WTC11 (cell line): ENCODE results near the gene SLC15A4. TPM values are rescaled to one million over a fixed set of nuclear protein-coding genes. Genes with fewer than 3 reads are reported as not detected.

ENCODE experiments used
- ATAC-seq: fragments of 200-7000 bp; cut with Tn5 transposase; 2 replicates; pipeline ENCODE4 v1.10.0; 2021; ENCODE audit warnings: mild to moderate bottlenecking, moderate library complexity
- CTCF ChIA-PET: fragments of 300-600 bp; sonication (Branson Sonifier 250); formaldehyde crosslinking; loops from one replicate; lab custom pipeline; 2021; ENCODE audit warnings: antibody characterized with exemption; lab: Charles Lee
- POLR2A ChIA-PET: fragments of 350-600 bp; sonication (Branson Sonifier 250); formaldehyde crosslinking; loops from one replicate; lab custom pipeline; 2021; ENCODE audit warnings: antibody characterized with exemption; lab: Charles Lee
- DNase-seq: peaks from one replicate; pipeline ENCODE4 v3.0.0; 2021; ENCODE audit warnings: low spot score
- H3K27ac Mint-ChIP-seq: 2 replicates; pipeline ENCODE4 v1.8.0; 2021; ENCODE audit warnings: mixed read lengths
- H3K27me3 Mint-ChIP-seq: 2 replicates; pipeline ENCODE4 v1.8.0; 2021; ENCODE audit warnings: low read depth, mild to moderate bottlenecking, moderate library complexity, mixed read lengths
- H3K36me3 Mint-ChIP-seq: 2 replicates; pipeline ENCODE4 v1.8.0; 2021; ENCODE audit warnings: mixed read lengths
- H3K4me1 Mint-ChIP-seq: 2 replicates; pipeline ENCODE4 v1.8.0; 2022; ENCODE audit warnings: mixed read lengths
- H3K4me3 Mint-ChIP-seq: 2 replicates; pipeline ENCODE4 v1.8.0; 2021; ENCODE audit warnings: mild to moderate bottlenecking, moderate library complexity, mixed read lengths
- H3K9me3 Mint-ChIP-seq: 2 replicates; pipeline ENCODE4 v1.8.0; 2021; ENCODE audit warnings: mixed read lengths
- AFF4 ChIP-seq: sonication (generic); formaldehyde crosslinking; IDR thresholded peaks from 2 replicates; pipeline ENCODE4 v1.8.1; 2023; ENCODE audit warnings: mild to moderate bottlenecking, missing genetic modification reagents, borderline replicate concordance
- CBFB ChIP-seq: sonication (generic); formaldehyde crosslinking; IDR thresholded peaks from 2 replicates; pipeline ENCODE4 v1.8.1; 2022; ENCODE audit warnings: mild to moderate bottlenecking, low read depth, missing genetic modification reagents
- CREM ChIP-seq: sonication (generic); formaldehyde crosslinking; IDR thresholded peaks from 2 replicates; pipeline ENCODE4 v1.8.1; 2022; ENCODE audit warnings: mild to moderate bottlenecking, missing genetic modification reagents, moderate library complexity
- E2F4 ChIP-seq: sonication (generic); formaldehyde crosslinking; IDR thresholded peaks from 2 replicates; pipeline ENCODE4 v1.8.1; 2022; ENCODE audit warnings: low read depth, mild to moderate bottlenecking, moderate library complexity, missing genetic modification reagents, borderline replicate concordance
- EMX1 ChIP-seq: fragments of 250-450 bp; sonication (Bioruptor Pico); IDR thresholded peaks from 2 replicates; pipeline ENCODE4 v1.8.0; 2021; ENCODE audit warnings: mild to moderate bottlenecking
- ESRRA ChIP-seq: sonication (generic); formaldehyde crosslinking; IDR thresholded peaks from 2 replicates; pipeline ENCODE4 v1.8.1; 2022; ENCODE audit warnings: mild to moderate bottlenecking, missing genetic modification reagents, borderline replicate concordance
- FOXP4 ChIP-seq: sonication (generic); formaldehyde crosslinking; IDR thresholded peaks from 2 replicates; pipeline ENCODE4 v1.8.0; 2022; ENCODE audit warnings: mild to moderate bottlenecking, missing genetic modification reagents
- GTF2I ChIP-seq: fragments of 250-450 bp; sonication (Bioruptor Pico); conservative IDR thresholded peaks from 2 replicates; pipeline ENCODE4 v1.4.0; 2021; ENCODE audit warnings: mild to moderate bottlenecking
- MYBL2 ChIP-seq: sonication (generic); formaldehyde crosslinking; IDR thresholded peaks from 2 replicates; pipeline ENCODE4 v1.8.1; 2023; ENCODE audit warnings: mild to moderate bottlenecking, moderate library complexity, missing genetic modification reagents
- NFE2L1 ChIP-seq: sonication (generic); formaldehyde crosslinking; IDR thresholded peaks from 2 replicates; pipeline ENCODE4 v1.8.1; 2023; ENCODE audit warnings: missing genetic modification reagents
- NR3C1 ChIP-seq: sonication (generic); formaldehyde crosslinking; conservative IDR thresholded peaks from 2 replicates; pipeline ENCODE4 v1.8.1; 2023; ENCODE audit warnings: low read depth, mild to moderate bottlenecking, missing genetic modification reagents
- RORB ChIP-seq: fragments of 250-450 bp; sonication (Bioruptor Pico); IDR thresholded peaks from 2 replicates; pipeline ENCODE4 v1.9.0; 2021; ENCODE audit warnings: mild to moderate bottlenecking
- TEAD1 ChIP-seq: sonication (generic); formaldehyde crosslinking; IDR thresholded peaks from 2 replicates; pipeline ENCODE4 v1.8.0; 2022; ENCODE audit warnings: mild to moderate bottlenecking, missing genetic modification reagents
- TEAD4 ChIP-seq: sonication (generic); formaldehyde crosslinking; IDR thresholded peaks from 2 replicates; pipeline ENCODE4 v1.8.0; 2022; ENCODE audit warnings: mild to moderate bottlenecking, missing genetic modification reagents
- ZBTB21 ChIP-seq: sonication (generic); formaldehyde crosslinking; IDR thresholded peaks from 2 replicates; pipeline ENCODE4 v1.8.1; 2023; ENCODE audit warnings: mild to moderate bottlenecking, missing genetic modification reagents, borderline replicate concordance
- total RNA-seq: library from RNA; stranded (reverse); gene quantifications from 3 replicates; pipeline ENCODE4 v1.2.3, GENCODE V29; 2021
- TF ChIP-seq, protein P1 (sequence below): fragments of 200-600 bp; IDR thresholded peaks from 2 replicates; pipeline ENCODE4 v1.8.0; 2022; ENCODE audit warnings: antibody characterized with exemption
- TF ChIP-seq, protein P2 (sequence below): sonication (generic); formaldehyde crosslinking; IDR thresholded peaks from 2 replicates; pipeline ENCODE4 v1.8.1; 2023; ENCODE audit warnings: mild to moderate bottlenecking, missing genetic modification reagents, moderate library complexity
- TF ChIP-seq, protein P3 (sequence below): sonication (generic); formaldehyde crosslinking; IDR thresholded peaks from 2 replicates; pipeline ENCODE4 v1.8.0; 2022; ENCODE audit warnings: mild to moderate bottlenecking, missing genetic modification reagents

Gene SLC15A4
- total RNA-seq, 1 experiment from 2014 or later, result 6.4 TPM

DNA sequence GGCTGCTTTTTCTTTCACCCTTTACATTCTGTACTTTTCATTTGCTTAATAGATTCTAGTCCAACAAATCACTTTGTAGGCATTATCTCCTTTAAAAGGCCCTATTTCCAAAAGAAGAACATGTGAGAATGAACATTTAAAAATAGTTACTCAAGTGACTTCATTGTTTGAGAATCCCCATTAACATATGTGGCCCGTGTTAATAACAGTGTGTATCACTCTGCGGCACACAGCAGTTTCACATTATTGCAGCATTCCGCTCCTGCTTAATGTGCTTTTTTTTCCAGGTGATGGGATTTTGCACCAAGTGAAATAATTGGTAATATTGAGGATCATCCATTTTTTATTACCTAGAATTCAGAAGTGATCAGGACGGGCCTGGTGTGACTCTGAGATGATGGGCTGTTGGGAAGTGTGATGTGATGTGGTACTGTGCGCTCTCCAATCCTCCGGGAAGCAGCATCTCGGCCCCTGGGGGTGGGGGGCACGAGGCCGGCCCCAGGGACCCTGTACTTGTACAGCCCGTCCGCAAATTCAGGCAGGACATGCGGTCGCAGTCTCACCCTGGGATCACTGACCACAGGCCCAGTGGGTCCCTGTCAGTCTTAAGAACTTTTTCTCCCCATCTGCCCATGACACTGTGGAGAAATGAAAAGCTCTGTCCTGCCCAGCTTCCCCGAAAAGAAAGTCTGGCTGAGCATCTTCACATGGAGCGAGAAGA lies 32.9 kb downstream of the SLC15A4 start:
- Mint-ChIP-seq H3K9me3 (peaks cover 43% of the 10 kb centered on the region), H3K36me3 (peaks cover 63% of the 10 kb centered on the region), H3K4me3 (no peak overlapping the region), H3K4me1 (no peaks in the 10 kb centered on the region), H3K27me3 (peaks cover 14% of the 10 kb centered on the region), H3K27ac (no peak overlapping the region)
- ChIA-PET CTCF (interaction anchor here (1.0 kb wide), 1 partner anchor 179 kb away, joined by 3 read pairs; no protein-coding TSS in a partner anchor), POLR2A (no interaction called here)
- no peak for DNase-seq
- TF ChIP-seq TEAD4, result no peak
- TF ChIP-seq ESRRA (CRISPR knock-in tag), result no peak
- no peak for TF ChIP-seq RORB (CRISPR knock-in tag)
- TF ChIP-seq CBFB (CRISPR knock-in tag), result no peak
- no peak for TF ChIP-seq FOXP4
- no peak for TF ChIP-seq E2F4 (CRISPR knock-in tag)
- no peak for TF ChIP-seq MYBL2 (CRISPR knock-in tag)
- no peak for TF ChIP-seq GTF2I (CRISPR knock-in tag)
- TF ChIP-seq CREM (CRISPR knock-in tag), result no peak
- TF ChIP-seq, protein P1, sequence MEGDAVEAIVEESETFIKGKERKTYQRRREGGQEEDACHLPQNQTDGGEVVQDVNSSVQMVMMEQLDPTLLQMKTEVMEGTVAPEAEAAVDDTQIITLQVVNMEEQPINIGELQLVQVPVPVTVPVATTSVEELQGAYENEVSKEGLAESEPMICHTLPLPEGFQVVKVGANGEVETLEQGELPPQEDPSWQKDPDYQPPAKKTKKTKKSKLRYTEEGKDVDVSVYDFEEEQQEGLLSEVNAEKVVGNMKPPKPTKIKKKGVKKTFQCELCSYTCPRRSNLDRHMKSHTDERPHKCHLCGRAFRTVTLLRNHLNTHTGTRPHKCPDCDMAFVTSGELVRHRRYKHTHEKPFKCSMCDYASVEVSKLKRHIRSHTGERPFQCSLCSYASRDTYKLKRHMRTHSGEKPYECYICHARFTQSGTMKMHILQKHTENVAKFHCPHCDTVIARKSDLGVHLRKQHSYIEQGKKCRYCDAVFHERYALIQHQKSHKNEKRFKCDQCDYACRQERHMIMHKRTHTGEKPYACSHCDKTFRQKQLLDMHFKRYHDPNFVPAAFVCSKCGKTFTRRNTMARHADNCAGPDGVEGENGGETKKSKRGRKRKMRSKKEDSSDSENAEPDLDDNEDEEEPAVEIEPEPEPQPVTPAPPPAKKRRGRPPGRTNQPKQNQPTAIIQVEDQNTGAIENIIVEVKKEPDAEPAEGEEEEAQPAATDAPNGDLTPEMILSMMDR, result no peak
- TF ChIP-seq, protein P2, sequence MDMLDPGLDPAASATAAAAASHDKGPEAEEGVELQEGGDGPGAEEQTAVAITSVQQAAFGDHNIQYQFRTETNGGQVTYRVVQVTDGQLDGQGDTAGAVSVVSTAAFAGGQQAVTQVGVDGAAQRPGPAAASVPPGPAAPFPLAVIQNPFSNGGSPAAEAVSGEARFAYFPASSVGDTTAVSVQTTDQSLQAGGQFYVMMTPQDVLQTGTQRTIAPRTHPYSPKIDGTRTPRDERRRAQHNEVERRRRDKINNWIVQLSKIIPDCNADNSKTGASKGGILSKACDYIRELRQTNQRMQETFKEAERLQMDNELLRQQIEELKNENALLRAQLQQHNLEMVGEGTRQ (CRISPR knock-in tag), result no peak
- TF ChIP-seq NFE2L1 (CRISPR knock-in tag), result no peak
- no peak for ATAC-seq

DNA sequence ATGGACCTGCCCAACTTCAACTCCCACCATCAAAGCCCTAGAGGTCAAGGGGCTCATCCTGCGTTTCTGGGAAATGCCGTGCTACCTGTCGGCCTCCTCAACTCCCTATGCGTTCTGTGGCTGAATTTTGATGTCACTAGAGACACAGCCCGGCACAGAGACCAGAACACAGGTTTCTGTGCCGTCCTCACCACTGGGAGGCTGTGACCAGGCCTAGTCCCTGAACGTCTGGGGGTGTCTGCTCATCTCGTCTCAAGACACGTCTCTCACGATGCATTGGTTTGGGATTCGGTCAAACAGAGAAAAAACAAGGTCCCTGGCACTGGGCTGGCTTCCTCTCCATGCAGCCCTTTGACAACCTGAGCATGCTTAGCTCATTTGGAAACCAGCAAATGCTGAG lies 33.5 kb downstream of the SLC15A4 start:
- Mint-ChIP-seq H3K27ac (no peak overlapping the region), H3K36me3 (peaks cover 61% of the 10 kb centered on the region), H3K4me1 (no peaks in the 10 kb centered on the region), H3K27me3 (peaks cover 14% of the 10 kb centered on the region), H3K4me3 (no peak overlapping the region), H3K9me3 (peaks cover 47% of the 10 kb centered on the region)
- DNase-seq (no peak), ATAC-seq (no peak)
- CTCF ChIA-PET, result interaction anchor here (1.0 kb wide), 1 partner anchor 180 kb away, joined by 3 read pairs; no protein-coding TSS in a partner anchor
- POLR2A ChIA-PET, result no interaction called here
- TF ChIP-seq AFF4 (CRISPR knock-in tag), result no peak
- TF ChIP-seq ZBTB21 (CRISPR knock-in tag), result no peak
- TF ChIP-seq NR3C1 (CRISPR knock-in tag), result no peak
- TF ChIP-seq TEAD1 (CRISPR knock-in tag), result no peak
- TF ChIP-seq, protein P2 (CRISPR knock-in tag), result no peak
- TF ChIP-seq, protein P3, sequence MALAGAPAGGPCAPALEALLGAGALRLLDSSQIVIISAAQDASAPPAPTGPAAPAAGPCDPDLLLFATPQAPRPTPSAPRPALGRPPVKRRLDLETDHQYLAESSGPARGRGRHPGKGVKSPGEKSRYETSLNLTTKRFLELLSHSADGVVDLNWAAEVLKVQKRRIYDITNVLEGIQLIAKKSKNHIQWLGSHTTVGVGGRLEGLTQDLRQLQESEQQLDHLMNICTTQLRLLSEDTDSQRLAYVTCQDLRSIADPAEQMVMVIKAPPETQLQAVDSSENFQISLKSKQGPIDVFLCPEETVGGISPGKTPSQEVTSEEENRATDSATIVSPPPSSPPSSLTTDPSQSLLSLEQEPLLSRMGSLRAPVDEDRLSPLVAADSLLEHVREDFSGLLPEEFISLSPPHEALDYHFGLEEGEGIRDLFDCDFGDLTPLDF (CRISPR knock-in tag), result no peak
- TF ChIP-seq EMX1 (CRISPR knock-in tag), result no peak
- no peak for TF ChIP-seq MYBL2 (CRISPR knock-in tag)
